Gastrocnemius medialis (tissue), 4 donors: Measurements from ENCODE around the gene FAM32A.

Source experiments
- CTCF ChIP-seq, 5 experiments: fragments of 450-650 bp in 3 of 5; fragments of 200-600 bp in 2 of 5; sonication (generic) in 2 of 5; IDR thresholded peaks in 4 of 5; conservative IDR thresholded peaks in 1 of 5; 1 replicate in 4 of 5; 2 replicates in 1 of 5; pipeline ENCODE4 v1.5.1; 2016 to 2019; ENCODE audit warnings: antibody characterized with exemption in 5 of 5, mild to moderate bottlenecking in 3 of 5, moderate library complexity in 3 of 5
- POLR2A ChIP-seq, 2 donors: fragments of 450-650 bp; IDR thresholded peaks; one replicate each; pipeline ENCODE4 v1.6.1; 2017; ENCODE audit warnings: antibody characterized with exemption in 2 of 2, mild to moderate bottlenecking in 2 of 2, moderate library complexity in 2 of 2

DNA sequence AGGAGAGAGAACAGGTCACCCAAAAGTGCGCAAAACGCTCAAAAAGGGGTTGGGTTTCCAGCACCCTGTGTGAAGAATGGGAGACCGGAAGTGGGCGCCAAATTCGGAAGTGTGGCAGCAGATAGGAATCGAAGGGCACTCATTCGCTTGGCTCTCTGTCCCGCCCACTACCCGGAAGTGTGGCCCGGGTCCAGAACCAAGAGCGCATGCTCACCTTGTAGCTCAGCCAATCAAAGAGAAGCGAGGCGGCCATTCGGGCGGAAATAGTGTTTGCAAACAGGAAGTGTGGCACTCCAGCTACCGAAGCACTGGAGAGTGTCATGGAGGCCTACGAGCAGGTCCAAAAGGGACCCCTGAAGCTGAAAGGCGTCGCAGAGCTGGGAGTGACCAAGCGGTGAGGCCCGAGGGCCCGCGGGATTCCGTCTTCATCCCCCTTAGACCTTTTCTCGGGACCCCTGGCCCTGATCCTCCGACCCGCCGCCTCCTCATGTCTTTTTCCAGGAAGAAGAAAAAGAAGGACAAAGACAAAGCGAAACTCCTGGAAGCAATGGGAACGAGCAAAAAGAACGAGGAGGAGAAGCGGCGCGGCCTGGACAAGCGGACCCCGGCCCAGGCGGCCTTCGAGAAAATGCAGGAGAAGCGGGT lies at the start of gene FAM32A:
- peak in 3 of 5 experiments; percentile 23 to 52 (median 49) for TF ChIP-seq CTCF (IDR thresholded peaks at IDR 0.05 in 4 of 5, conservative IDR thresholded peaks at IDR 0.05 in 1 of 5)
- peak; percentile 74 to 84 for TF ChIP-seq POLR2A (IDR thresholded peaks at IDR 0.05)
